ENCODE results near the gene SERGEF. TPM values are rescaled to one million over a fixed set of nuclear protein-coding genes. Genes with fewer than 3 reads are reported as not detected.
A peak's percentile ranks its signal among the peaks of the same experiment; 100 is the strongest.

Gene SERGEF
- 20.5 and 27.0 TPM in 2 replicates for total RNA-seq

DNA sequence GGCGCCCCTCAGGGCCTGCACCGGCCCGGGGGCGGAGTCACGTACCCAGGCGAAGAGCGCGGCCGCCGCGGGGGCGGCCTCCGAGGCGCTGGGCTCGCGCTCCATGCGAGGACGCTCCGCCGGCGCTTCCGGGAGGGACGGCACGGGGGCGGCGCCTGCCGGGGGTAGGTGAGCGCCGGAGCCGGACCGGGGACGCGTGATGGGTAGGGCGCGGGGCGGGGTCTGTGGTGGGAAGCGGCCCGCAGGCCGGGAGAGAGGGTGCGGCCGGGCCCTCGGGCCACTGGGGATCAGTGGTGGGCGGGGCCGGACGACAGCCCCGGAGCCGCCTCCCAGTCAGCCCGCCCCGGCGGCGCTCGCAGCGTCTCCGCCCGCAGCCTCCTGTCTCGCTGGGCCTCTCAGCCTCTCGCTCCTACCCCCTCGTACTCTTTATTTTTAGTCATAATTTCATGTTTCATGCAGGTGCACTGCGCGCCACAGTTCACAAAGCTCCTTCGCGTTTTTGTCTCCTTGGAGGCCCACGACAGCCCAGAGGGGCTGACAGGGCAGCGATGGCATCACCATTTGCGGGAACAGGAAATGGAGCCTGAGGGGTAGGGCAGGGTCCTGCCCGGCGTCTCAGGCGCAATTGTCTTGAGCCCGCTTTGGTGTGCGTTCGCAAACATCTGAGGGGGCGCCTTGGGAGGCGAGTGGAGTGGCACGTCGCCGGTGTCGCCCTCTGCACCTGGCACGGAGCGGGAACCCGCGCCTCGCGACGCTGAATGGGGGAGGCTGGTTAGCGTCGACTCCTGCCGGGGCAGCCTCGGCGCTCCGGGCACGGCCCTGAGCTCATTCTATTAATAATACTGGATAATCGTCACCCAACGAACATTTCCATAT is at the start of gene SERGEF:
TSS of gene SERGEF (minus strand) at position 142 of the 876 bp plus-strand sequence. CDS start at position 105, 37 bp downstream.
- peak within 1 kb of the TSS; percentile 57 for H3K4me3 ChIP-seq (ENCODE audit: low read depth, low read length)
- TF ChIP-seq, protein P1, sequence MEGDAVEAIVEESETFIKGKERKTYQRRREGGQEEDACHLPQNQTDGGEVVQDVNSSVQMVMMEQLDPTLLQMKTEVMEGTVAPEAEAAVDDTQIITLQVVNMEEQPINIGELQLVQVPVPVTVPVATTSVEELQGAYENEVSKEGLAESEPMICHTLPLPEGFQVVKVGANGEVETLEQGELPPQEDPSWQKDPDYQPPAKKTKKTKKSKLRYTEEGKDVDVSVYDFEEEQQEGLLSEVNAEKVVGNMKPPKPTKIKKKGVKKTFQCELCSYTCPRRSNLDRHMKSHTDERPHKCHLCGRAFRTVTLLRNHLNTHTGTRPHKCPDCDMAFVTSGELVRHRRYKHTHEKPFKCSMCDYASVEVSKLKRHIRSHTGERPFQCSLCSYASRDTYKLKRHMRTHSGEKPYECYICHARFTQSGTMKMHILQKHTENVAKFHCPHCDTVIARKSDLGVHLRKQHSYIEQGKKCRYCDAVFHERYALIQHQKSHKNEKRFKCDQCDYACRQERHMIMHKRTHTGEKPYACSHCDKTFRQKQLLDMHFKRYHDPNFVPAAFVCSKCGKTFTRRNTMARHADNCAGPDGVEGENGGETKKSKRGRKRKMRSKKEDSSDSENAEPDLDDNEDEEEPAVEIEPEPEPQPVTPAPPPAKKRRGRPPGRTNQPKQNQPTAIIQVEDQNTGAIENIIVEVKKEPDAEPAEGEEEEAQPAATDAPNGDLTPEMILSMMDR (IDR thresholded peaks at IDR 0.05; ENCODE audit: insufficient read depth, low read length, poor library complexity, severe bottlenecking), result no peak
- H3K27me3 ChIP-seq (ENCODE audit: control insufficient read depth, insufficient read depth, low read length), result no peaks in the 10 kb centered on the region
- DNase-seq (ENCODE audit: low read depth), result peak; percentile 60
- no peaks in the 10 kb centered on the region for H3K36me3 ChIP-seq (ENCODE audit: control insufficient read depth, insufficient read depth, low read length)

DNA sequence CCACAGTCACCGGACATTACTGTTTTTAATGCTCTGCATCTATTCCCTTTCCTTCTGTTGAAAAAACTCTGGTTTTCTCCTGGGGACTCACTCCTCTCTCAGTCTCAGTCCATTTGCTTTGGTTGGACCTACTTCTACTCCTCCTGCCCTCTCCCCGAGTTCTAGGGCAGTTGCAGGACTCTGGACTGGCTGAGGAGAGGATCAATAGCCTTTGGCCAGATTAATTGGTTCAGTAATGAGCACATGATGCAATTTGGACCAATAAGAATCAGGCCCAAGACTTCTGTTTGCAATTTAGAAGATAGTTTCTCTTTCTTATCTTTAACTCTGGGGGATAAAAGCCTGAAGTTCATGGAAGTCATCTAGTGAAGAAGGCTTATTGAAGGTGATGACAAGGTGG is 48.5 kb upstream of the SERGEF start:
- H3K27me3 ChIP-seq (ENCODE audit: control insufficient read depth, insufficient read depth, low read length), result no peaks in the 10 kb centered on the region
- H3K36me3 ChIP-seq (ENCODE audit: control insufficient read depth, insufficient read depth, low read length), result no peaks in the 10 kb centered on the region
- H3K4me3 ChIP-seq (ENCODE audit: low read depth, low read length), result no peak overlapping the region
- no peak for DNase-seq (ENCODE audit: low read depth)
- TF ChIP-seq, protein P1 (IDR thresholded peaks at IDR 0.05; ENCODE audit: insufficient read depth, low read length, poor library complexity, severe bottlenecking), result no peak

DNA sequence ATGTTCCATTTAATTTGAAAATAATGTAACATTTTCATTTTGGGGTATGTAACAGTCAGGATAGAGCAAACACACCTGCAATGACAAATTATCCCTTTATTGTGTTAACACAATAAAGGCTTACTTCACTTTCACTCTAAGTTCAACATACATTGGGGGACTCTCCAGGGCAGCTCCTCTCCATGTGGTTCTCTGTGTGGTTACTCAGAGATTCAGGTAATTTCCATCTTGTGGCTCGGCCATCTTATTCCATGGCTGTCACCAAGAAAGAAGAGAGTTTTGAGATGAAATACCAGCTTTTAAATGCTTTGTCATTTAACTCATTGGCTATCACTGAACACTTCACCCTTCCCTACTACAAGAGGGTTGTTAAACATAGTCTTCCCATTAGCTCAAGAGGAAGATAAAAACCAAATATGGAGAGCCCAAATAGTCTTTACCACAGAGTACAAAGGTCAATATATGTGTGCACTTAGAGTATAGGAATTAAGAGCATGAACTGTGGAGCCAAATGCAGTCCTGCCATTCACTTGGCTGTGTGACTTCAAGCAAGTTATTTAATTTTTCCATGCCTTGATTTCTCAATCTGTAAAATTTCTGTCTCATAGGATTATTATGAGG is 43.8 kb upstream of the SERGEF start:
- Histone ChIP-seq H3K36me3 (ENCODE audit: control insufficient read depth, insufficient read depth, low read length) (no peaks in the 10 kb centered on the region), H3K27me3 (ENCODE audit: control insufficient read depth, insufficient read depth, low read length) (no peaks in the 10 kb centered on the region), H3K4me3 (ENCODE audit: low read depth, low read length) (no peak overlapping the region)
- DNase-seq (ENCODE audit: low read depth), result no peak
- TF ChIP-seq, protein P1 (IDR thresholded peaks at IDR 0.05; ENCODE audit: insufficient read depth, low read length, poor library complexity, severe bottlenecking), result no peak

DNA sequence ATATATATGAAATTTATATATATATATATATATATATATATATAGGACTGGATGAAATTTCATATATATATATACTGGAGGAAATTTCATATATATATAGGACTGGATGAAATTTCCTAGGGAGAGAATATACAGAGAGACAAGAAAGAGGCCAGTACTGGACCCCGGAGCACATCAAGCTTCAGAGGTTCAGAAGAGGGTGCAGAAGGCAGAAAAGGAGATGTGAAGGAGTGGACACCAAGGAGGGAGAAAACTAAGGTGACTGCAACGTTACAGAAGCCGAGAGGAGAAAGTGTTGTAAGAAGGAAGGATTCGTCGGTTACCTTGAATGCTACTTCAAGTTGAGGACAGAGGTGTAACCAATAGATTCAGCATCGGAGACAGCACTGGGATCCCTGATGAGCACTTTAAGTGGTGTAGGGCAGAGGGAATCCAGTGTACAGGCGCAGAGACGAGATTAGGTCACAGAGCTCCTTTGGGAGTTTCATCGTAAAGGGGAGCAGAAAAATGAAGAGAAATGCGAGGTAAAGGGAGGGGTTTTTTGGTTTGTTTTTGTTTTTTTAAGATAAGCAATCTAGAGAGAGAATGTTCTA is 41.8 kb upstream of the SERGEF start:
- no peak for DNase-seq (ENCODE audit: low read depth)
- no peak overlapping the region for H3K4me3 ChIP-seq (ENCODE audit: low read depth, low read length)
- TF ChIP-seq, protein P1 (IDR thresholded peaks at IDR 0.05; ENCODE audit: insufficient read depth, low read length, poor library complexity, severe bottlenecking), result no peak
- H3K27me3 ChIP-seq (ENCODE audit: control insufficient read depth, insufficient read depth, low read length), result no peaks in the 10 kb centered on the region
- no peaks in the 10 kb centered on the region for H3K36me3 ChIP-seq (ENCODE audit: control insufficient read depth, insufficient read depth, low read length)

DNA sequence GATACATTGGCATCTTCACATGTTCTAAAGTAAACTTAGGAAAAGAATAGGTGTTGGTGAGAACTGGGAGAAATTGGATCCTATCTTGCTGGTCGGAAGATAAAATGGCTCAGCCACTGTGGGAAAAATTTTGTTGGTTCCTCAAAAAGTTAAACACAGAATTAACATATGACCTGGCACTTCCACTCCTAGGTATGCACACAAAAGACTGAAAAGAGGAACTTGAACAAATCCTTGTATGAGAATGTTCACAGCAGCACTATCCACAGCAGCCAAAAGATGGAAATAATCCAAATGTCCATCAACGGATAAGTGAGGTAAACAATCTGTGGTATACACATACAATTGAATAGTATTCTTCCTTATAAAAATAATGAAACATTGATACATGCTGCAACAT is 38.0 kb upstream of the SERGEF start:
- Histone ChIP-seq H3K36me3 (ENCODE audit: control insufficient read depth, insufficient read depth, low read length) (no peaks in the 10 kb centered on the region), H3K27me3 (ENCODE audit: control insufficient read depth, insufficient read depth, low read length) (peaks cover 4% of the 10 kb centered on the region), H3K4me3 (ENCODE audit: low read depth, low read length) (no peak overlapping the region)
- no peak for DNase-seq (ENCODE audit: low read depth)
- TF ChIP-seq, protein P1 (IDR thresholded peaks at IDR 0.05; ENCODE audit: insufficient read depth, low read length, poor library complexity, severe bottlenecking), result no peak
